HEK293 (cell line): Measurements from ENCODE around the gene BTRC.
A peak's percentile ranks its signal among the peaks of the same experiment; 100 is the strongest.

Experiments
- CTCF ChIA-PET: fragments of 350-600 bp; formaldehyde crosslinking; extraction: SDS; loops from one replicate; lab custom pipeline; 2021; ENCODE audit warnings: antibody characterized with exemption; lab: Yijun Ruan, JAX
- POLR2A ChIA-PET: fragments of 300-600 bp; formaldehyde crosslinking; extraction: SDS; loops from one replicate; lab custom pipeline; 2020; ENCODE audit warnings: antibody characterized with exemption, inconsistent platforms; lab: Yijun Ruan, JAX
- H3K27ac ChIP-seq: fragments of 200-500 bp; sonication (Bioruptor generic); 2 replicates; pipeline ENCODE4 v1.5.1; 2014; ENCODE audit warnings: low read depth, low read length, control low read depth, inconsistent platforms; ENCODE audit errors: extremely low read depth
- H3K36me3 ChIP-seq, 2 experiments: fragments of 200-500 bp in 1 of 2; sonication (Bioruptor generic) in 1 of 2; 1 replicate in 1 of 2; 2 replicates in 1 of 2; pipeline ENCODE4 v1.5.1; 2014 to 2017; ENCODE audit warnings: inconsistent platforms in 2 of 2, low read length in 2 of 2; ENCODE audit not compliant: control insufficient read depth in 2 of 2, insufficient read depth in 1 of 2
- H3K4me1 ChIP-seq: fragments of 200-500 bp; sonication (Bioruptor generic); 2 replicates; pipeline ENCODE4 v1.5.1; 2014; ENCODE audit warnings: mild to moderate bottlenecking, low read length, inconsistent platforms; ENCODE audit not compliant: control insufficient read depth, insufficient read depth
- H3K4me3 ChIP-seq: 2 replicates; pipeline ENCODE4 v1.5.1; 2011; ENCODE audit warnings: low read depth, mild to moderate bottlenecking, control low read depth, low read length, moderate library complexity
- H3K9me3 ChIP-seq: fragments of 200-500 bp; sonication (Bioruptor generic); 2 replicates; pipeline ENCODE4 v1.5.1; 2014; ENCODE audit warnings: low read depth, low read length, inconsistent platforms; ENCODE audit not compliant: control insufficient read depth, insufficient read depth
- GFI1B ChIP-seq: fragments of 450-650 bp; formaldehyde crosslinking; IDR thresholded peaks from 2 replicates; pipeline ENCODE4 v1.5.1; 2016; ENCODE audit warnings: missing biosample characterization, missing genetic modification characterization
- GLIS1 ChIP-seq: fragments of 450-650 bp; formaldehyde crosslinking; IDR thresholded peaks from 2 replicates; pipeline ENCODE4 v1.5.1; 2016; ENCODE audit warnings: missing biosample characterization, missing genetic modification characterization
- INSM2 ChIP-seq: fragments of 450-650 bp; formaldehyde crosslinking; IDR thresholded peaks from 2 replicates; pipeline ENCODE4 v1.5.1; 2016; ENCODE audit warnings: missing biosample characterization, missing genetic modification characterization
- KLF17 ChIP-seq: fragments of 450-650 bp; formaldehyde crosslinking; IDR thresholded peaks from 2 replicates; pipeline ENCODE4 v1.5.1; 2016; ENCODE audit warnings: missing biosample characterization, missing genetic modification characterization
- MZF1 ChIP-seq: fragments of 450-650 bp; formaldehyde crosslinking; IDR thresholded peaks from 2 replicates; pipeline ENCODE4 v1.5.1; 2017; ENCODE audit warnings: missing biosample characterization, missing genetic modification characterization, borderline replicate concordance
- RBAK ChIP-seq: fragments of 450-650 bp; formaldehyde crosslinking; IDR thresholded peaks from 2 replicates; pipeline ENCODE4 v1.5.1; 2016; ENCODE audit warnings: missing biosample characterization, missing genetic modification characterization
- REPIN1 ChIP-seq: fragments of 450-650 bp; formaldehyde crosslinking; IDR thresholded peaks from 2 replicates; pipeline ENCODE4 v1.5.1; 2017; ENCODE audit warnings: missing biosample characterization, missing genetic modification characterization, low read depth
- SP7 ChIP-seq: fragments of 450-650 bp; formaldehyde crosslinking; IDR thresholded peaks from 2 replicates; pipeline ENCODE4 v1.5.1; 2016; ENCODE audit warnings: missing biosample characterization, missing genetic modification characterization
- TRIM28 ChIP-seq: IDR thresholded peaks from 2 replicates; pipeline ENCODE4 v1.6.1; 2011; ENCODE audit warnings: low read length, control low read depth, borderline replicate concordance
- ZBTB1 ChIP-seq: fragments of 450-650 bp; formaldehyde crosslinking; IDR thresholded peaks from 2 replicates; pipeline ENCODE4 v1.5.1; 2016; ENCODE audit warnings: missing biosample characterization, missing genetic modification characterization
- ZBTB17 ChIP-seq: fragments of 450-650 bp; formaldehyde crosslinking; IDR thresholded peaks from 2 replicates; pipeline ENCODE4 v1.5.1; 2016; ENCODE audit warnings: missing biosample characterization, missing genetic modification characterization
- ZBTB44 ChIP-seq: fragments of 450-650 bp; IDR thresholded peaks from 2 replicates; pipeline ENCODE4 v1.5.1; 2018; ENCODE audit warnings: missing biosample characterization, mild to moderate bottlenecking, missing genetic modification characterization
- ZBTB8A ChIP-seq: fragments of 450-650 bp; formaldehyde crosslinking; IDR thresholded peaks from 2 replicates; pipeline ENCODE4 v1.5.1; 2016; ENCODE audit warnings: missing biosample characterization, missing genetic modification characterization
- ZNF10 ChIP-seq: fragments of 450-650 bp; formaldehyde crosslinking; IDR thresholded peaks from 2 replicates; pipeline ENCODE4 v1.5.1; 2017; ENCODE audit warnings: missing biosample characterization, missing genetic modification characterization
- ZNF416 ChIP-seq: fragments of 450-650 bp; formaldehyde crosslinking; IDR thresholded peaks from 2 replicates; pipeline ENCODE4 v1.5.1; 2016; ENCODE audit warnings: missing biosample characterization, missing genetic modification characterization
- ZNF426 ChIP-seq: fragments of 450-650 bp; formaldehyde crosslinking; IDR thresholded peaks from 2 replicates; pipeline ENCODE4 v1.5.1; 2017; ENCODE audit warnings: missing biosample characterization, missing genetic modification characterization, mild to moderate bottlenecking, inconsistent platforms, moderate library complexity
- ZNF510 ChIP-seq: fragments of 450-650 bp; formaldehyde crosslinking; IDR thresholded peaks from 2 replicates; pipeline ENCODE4 v1.5.1; 2018; ENCODE audit warnings: mild to moderate bottlenecking, missing genetic modification characterization, missing biosample characterization; ENCODE audit not compliant: insufficient replicate concordance
- ZNF530 ChIP-seq: fragments of 450-650 bp; formaldehyde crosslinking; IDR thresholded peaks from 2 replicates; pipeline ENCODE4 v1.5.1; 2016; ENCODE audit warnings: low read depth, missing biosample characterization, missing genetic modification characterization
- ZNF558 ChIP-seq: fragments of 450-650 bp; formaldehyde crosslinking; IDR thresholded peaks from 2 replicates; pipeline ENCODE4 v1.5.1; 2016; ENCODE audit warnings: missing biosample characterization, missing genetic modification characterization
- ZNF600 ChIP-seq: fragments of 450-650 bp; formaldehyde crosslinking; IDR thresholded peaks from 2 replicates; pipeline ENCODE4 v1.5.1; 2016; ENCODE audit warnings: missing biosample characterization, missing genetic modification characterization
- ZNF621 ChIP-seq: fragments of 450-650 bp; formaldehyde crosslinking; IDR thresholded peaks from 2 replicates; pipeline ENCODE4 v1.5.1; 2017; ENCODE audit warnings: missing biosample characterization, missing genetic modification characterization
- ZNF626 ChIP-seq: fragments of 450-650 bp; sonication (Bioruptor Pico); formaldehyde crosslinking; IDR thresholded peaks from 2 replicates; pipeline ENCODE4 v1.5.1; 2018; ENCODE audit warnings: missing biosample characterization, missing genetic modification characterization, inconsistent platforms
- ZNF629 ChIP-seq: fragments of 450-650 bp; formaldehyde crosslinking; IDR thresholded peaks from 2 replicates; pipeline ENCODE4 v1.5.1; 2017; ENCODE audit warnings: missing biosample characterization, missing genetic modification characterization
- ZNF639 ChIP-seq: fragments of 450-650 bp; formaldehyde crosslinking; IDR thresholded peaks from 2 replicates; pipeline ENCODE4 v1.5.1; 2016; ENCODE audit warnings: missing biosample characterization, missing genetic modification characterization
- ZNF768 ChIP-seq: fragments of 450-650 bp; formaldehyde crosslinking; IDR thresholded peaks from 2 replicates; pipeline ENCODE4 v1.5.1; 2018; ENCODE audit warnings: missing biosample characterization, mild to moderate bottlenecking, missing genetic modification characterization
- ZNF791 ChIP-seq: fragments of 450-650 bp; formaldehyde crosslinking; IDR thresholded peaks from 2 replicates; pipeline ENCODE4 v1.5.1; 2016; ENCODE audit warnings: missing biosample characterization, missing genetic modification characterization
- ZSCAN30 ChIP-seq: fragments of 450-650 bp; IDR thresholded peaks from 2 replicates; pipeline ENCODE4 v1.5.1; 2018; ENCODE audit warnings: missing biosample characterization, mild to moderate bottlenecking, missing genetic modification characterization, moderate library complexity

The BTRC gene

GRCh38 chr10:101393378-101393777, 39.4 kb downstream of the BTRC start (continued):
- TF ChIP-seq KLF17 (tag by site-specific recombination): no peak
- no peak for TF ChIP-seq MZF1

- Histone ChIP-seq H3K27ac (no peak overlapping the region), H3K4me3 (no peak overlapping the region), H3K4me1 (peaks cover 9% of the 10 kb centered on the region), H3K36me3 (0 out of 3 replicates have a peak, but pooled peaks cover 0 to 4% of the 10 kb centered on the region in 2 experiments), H3K9me3 (no peaks in the 10 kb centered on the region)
- POLR2A ChIA-PET: no interaction called here
- CTCF ChIA-PET: interaction anchor here (1.2 kb wide), 1 partner anchor 177 kb away, joined by 4 read pairs; no protein-coding TSS in a partner anchor
- TF ChIP-seq ZNF426 (tag by site-specific recombination) (no peak), SP7 (peak; percentile 40; the same call in 1 of the 2 replicates), ZNF629 (tag by site-specific recombination) (peak; percentile 52; the same call in 1 of the 2 replicates), REPIN1 (tag by site-specific recombination) (no peak), GLIS1 (tag by site-specific recombination) (0 out of 2 replicates have a peak, but pooled peaks have one; percentile 21), ZSCAN30 (no peak), RBAK (tag by site-specific recombination) (no peak), ZBTB44 (tag by site-specific recombination) (peak; percentile 33; the same call in 1 of the 2 replicates), ZNF768 (tag by site-specific recombination) (no peak), ZNF791 (tag by site-specific recombination) (no peak), INSM2 (tag by site-specific recombination) (no peak), ZBTB17 (tag by site-specific recombination) (peak; percentile 73), TRIM28 (peak; percentile 78), ZNF639 (peak; percentile 28; the same call in 1 of the 2 replicates), ZNF530 (tag by site-specific recombination) (no peak), ZNF621 (tag by site-specific recombination) (no peak), GFI1B (0 out of 2 replicates have a peak, but pooled peaks have one; percentile 28), ZNF416 (tag by site-specific recombination) (no peak), MZF1 (0 out of 2 replicates have a peak, but pooled peaks have one; percentile 10), ZNF10 (tag by site-specific recombination) (no peak), ZBTB8A (tag by site-specific recombination) (no peak), ZNF558 (tag by site-specific recombination) (peak; percentile 94), ZNF626 (tag by site-specific recombination) (no peak), ZBTB1 (tag by site-specific recombination) (no peak), ZNF600 (peak; percentile 72), ZNF510 (no peak)
Observed at GRCh38 chr10:101394524-101395133, 40.7 kb downstream of the BTRC start.
